CD8-positive, alpha-beta memory T cell (primary cell): ENCODE data around the gene SNX9. TPM values are rescaled to one million over a fixed set of nuclear protein-coding genes. Genes with fewer than 3 reads are reported as not detected.

Source experiments
- CTCF ChIA-PET: fragments of 350-600 bp; sonication (Branson Sonifier 250); formaldehyde crosslinking; loops from one replicate; lab custom pipeline; 2021; ENCODE audit warnings: antibody characterized with exemption; lab: Charles Lee
- POLR2A ChIA-PET: fragments of 350-600 bp; sonication (Branson Sonifier 250); formaldehyde crosslinking; loops from one replicate; lab custom pipeline; 2021; ENCODE audit warnings: antibody characterized with exemption; lab: Charles Lee
- DNase-seq, 5 donors: peaks; one replicate each; pipeline versions ENCODE4 v3.0.0 to v3.0.0-alpha.2; 2020 to 2022; ENCODE audit warnings: mixed read lengths in 1 of 5
- H3K27ac ChIP-seq: one replicate; pipeline ENCODE4 v1.7.0; 2013; ENCODE audit warnings: low read depth, mild to moderate bottlenecking, low read length, moderate library complexity
- H3K27me3 ChIP-seq: 2 replicates; pipeline ENCODE4 v1.7.0; 2013; ENCODE audit warnings: low read length, mild to moderate bottlenecking; ENCODE audit not compliant: insufficient read depth, poor library complexity, severe bottlenecking
- H3K36me3 ChIP-seq: 2 replicates; pipeline ENCODE4 v1.7.0; 2013; ENCODE audit warnings: mild to moderate bottlenecking, low read length, moderate library complexity; ENCODE audit not compliant: insufficient read depth
- H3K4me1 ChIP-seq: 2 replicates; pipeline ENCODE4 v1.7.0; 2013; ENCODE audit warnings: mild to moderate bottlenecking, low read length, moderate library complexity; ENCODE audit not compliant: insufficient read depth
- H3K4me3 ChIP-seq: 2 replicates; pipeline ENCODE4 v1.7.0; 2013; ENCODE audit warnings: mild to moderate bottlenecking, low read length
- H3K9me3 ChIP-seq: 2 replicates; pipeline ENCODE4 v1.7.0; 2013; ENCODE audit warnings: mild to moderate bottlenecking, low read length
- H3K27ac Mint-ChIP-seq, 8 donors: one replicate each; pipeline ENCODE4 v1.8.0; 2020 to 2021; ENCODE audit warnings: mixed read lengths in 8 of 8, mild to moderate bottlenecking in 6 of 8, inconsistent platforms in 3 of 8, moderate library complexity in 3 of 8
- H3K27me3 Mint-ChIP-seq, 2 donors: one replicate each; pipeline ENCODE4 v1.8.0; 2020 to 2021; ENCODE audit warnings: mixed read lengths in 2 of 2, mild to moderate bottlenecking in 1 of 2, moderate library complexity in 1 of 2
- H3K36me3 Mint-ChIP-seq, 3 donors: one replicate each; pipeline ENCODE4 v1.8.0; 2020 to 2021; ENCODE audit warnings: mixed read lengths in 3 of 3, inconsistent platforms in 1 of 3, mild to moderate bottlenecking in 1 of 3
- H3K4me1 Mint-ChIP-seq, 3 donors: one replicate each; pipeline ENCODE4 v1.8.0; 2020 to 2021; ENCODE audit warnings: mixed read lengths in 3 of 3, inconsistent platforms in 1 of 3, mild to moderate bottlenecking in 1 of 3
- H3K4me3 Mint-ChIP-seq, 7 donors: one replicate each; pipeline ENCODE4 v1.8.0; 2020 to 2021; ENCODE audit warnings: mixed read lengths in 7 of 7, mild to moderate bottlenecking in 6 of 7, moderate library complexity in 4 of 7, inconsistent platforms in 2 of 7
- H3K9me3 Mint-ChIP-seq, 5 donors: one replicate each; pipeline ENCODE4 v1.8.0; 2020 to 2022; ENCODE audit warnings: mixed read lengths in 5 of 5, mild to moderate bottlenecking in 3 of 5, moderate library complexity in 2 of 5, inconsistent platforms in 1 of 5
- polyA plus RNA-seq: library from polyadenylated mRNA; unstranded; fragments of 300-500 nt; fragmentation: Illumina TruSeq; gene quantifications from one replicate; pipeline ENCODE4 v1.2.3, GENCODE V29; 2021
- total RNA-seq, 2 experiments: library from RNA; stranded (reverse); gene quantifications; one replicate each; pipeline ENCODE4 v1.2.3, GENCODE V29; 2021

The SNX9 gene
- total and polyA plus RNA-seq, 3 experiments from 2014 or later: 11.9 to 60.5 (median 60.3) TPM

DNA sequence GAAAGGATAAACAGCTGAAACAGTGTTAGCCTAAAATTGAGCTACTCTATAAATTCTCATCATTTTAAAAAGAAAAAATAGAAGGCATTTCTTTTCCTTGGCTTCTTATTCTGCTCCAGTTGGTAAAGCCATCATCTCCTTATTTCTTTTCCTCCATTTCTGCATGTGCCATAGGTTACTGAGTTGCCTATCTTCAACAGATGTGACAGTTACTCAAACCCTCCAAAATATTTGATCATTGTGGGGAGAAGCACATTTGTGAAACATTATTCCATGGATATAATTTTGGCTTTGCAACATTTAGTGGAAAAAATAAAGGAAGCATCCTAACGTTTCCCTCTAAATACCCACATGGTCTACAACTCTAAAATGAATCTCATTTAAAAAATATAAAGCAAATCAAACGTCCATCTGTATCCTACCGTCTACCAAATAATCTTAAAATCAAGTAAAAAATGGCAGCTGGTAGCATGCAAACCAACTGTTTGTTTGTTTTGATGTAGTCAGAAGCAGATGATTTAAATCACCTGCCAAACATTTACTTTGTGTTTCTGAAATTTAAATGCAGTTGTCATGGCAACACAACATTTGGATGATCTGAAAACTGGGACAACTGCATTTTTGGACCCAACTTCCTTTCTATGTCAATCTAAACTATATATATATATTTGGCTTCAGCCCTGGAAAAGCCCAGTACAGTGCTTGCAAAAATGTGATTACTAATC lies 16.8 kb upstream of the SNX9 start:
- ChIA-PET POLR2A (no interaction called here), CTCF (interaction anchor here (1.4 kb wide), 1 partner anchor 9 kb away, joined by 3 read pairs; no protein-coding TSS in a partner anchor)
- H3K27me3 ChIP-seq: no peaks in the 10 kb centered on the region
- no peaks in the 10 kb centered on the region for H3K36me3 ChIP-seq
- H3K9me3 ChIP-seq: peaks cover 6% of the 10 kb centered on the region
- H3K36me3 Mint-ChIP-seq: peaks cover 0 to 4% (median 2%) of the 10 kb centered on the region in 3 donors
- H3K4me1 ChIP-seq: no peaks in the 10 kb centered on the region
- H3K4me3 ChIP-seq: no peak overlapping the region
- peaks cover 2 to 10% (median 8%) of the 10 kb centered on the region in 5 donors for H3K9me3 Mint-ChIP-seq
- H3K4me3 Mint-ChIP-seq: peak overlapping the region in 1 of 7 donors; percentile 49
- no peak for DNase-seq
- peaks cover 3 to 8% of the 10 kb centered on the region in 2 donors for H3K27me3 Mint-ChIP-seq
- H3K27ac ChIP-seq: no peak overlapping the region
- no peak overlapping the region for H3K27ac Mint-ChIP-seq
- no peaks in the 10 kb centered on the region for H3K4me1 Mint-ChIP-seq

DNA sequence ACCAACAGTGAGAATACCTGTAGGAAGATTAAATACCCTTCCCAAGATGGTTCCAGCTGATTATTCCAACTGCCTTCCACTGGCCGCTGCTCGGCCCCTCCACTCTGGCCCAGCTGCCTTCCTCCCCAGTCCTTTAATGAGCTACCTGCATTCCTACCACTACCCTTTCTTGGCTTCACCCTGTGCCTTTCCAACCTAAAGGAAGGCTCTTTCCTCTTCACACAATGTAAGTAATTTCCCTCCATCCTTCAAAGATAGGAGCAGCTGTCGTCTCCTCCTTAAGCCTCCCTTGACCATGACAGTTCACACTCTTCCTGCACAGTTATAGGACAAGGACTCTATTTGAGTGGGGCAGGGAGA lies 16.2 kb upstream of the SNX9 start:
- no peak for DNase-seq
- Histone ChIP-seq H3K27me3 (no peaks in the 10 kb centered on the region), H3K27ac (no peak overlapping the region), H3K4me3 (no peak overlapping the region), H3K9me3 (peaks cover 6% of the 10 kb centered on the region), H3K36me3 (no peaks in the 10 kb centered on the region), H3K4me1 (no peaks in the 10 kb centered on the region)
- H3K27ac Mint-ChIP-seq: peak overlapping the region in 1 of 8 donors; percentile 43
- H3K4me3 Mint-ChIP-seq: peak overlapping the region in 1 of 7 donors; percentile 49
- peaks cover 2 to 10% (median 8%) of the 10 kb centered on the region in 5 donors for H3K9me3 Mint-ChIP-seq
- H3K36me3 Mint-ChIP-seq: peaks cover 0 to 4% (median 0%) of the 10 kb centered on the region in 3 donors
- peaks cover 1 to 8% of the 10 kb centered on the region in 2 donors for H3K27me3 Mint-ChIP-seq
- ChIA-PET CTCF (interaction anchor here (1.4 kb wide), 1 partner anchor 9 kb away, joined by 3 read pairs; no protein-coding TSS in a partner anchor), POLR2A (no interaction called here)
- no peaks in the 10 kb centered on the region for H3K4me1 Mint-ChIP-seq

DNA sequence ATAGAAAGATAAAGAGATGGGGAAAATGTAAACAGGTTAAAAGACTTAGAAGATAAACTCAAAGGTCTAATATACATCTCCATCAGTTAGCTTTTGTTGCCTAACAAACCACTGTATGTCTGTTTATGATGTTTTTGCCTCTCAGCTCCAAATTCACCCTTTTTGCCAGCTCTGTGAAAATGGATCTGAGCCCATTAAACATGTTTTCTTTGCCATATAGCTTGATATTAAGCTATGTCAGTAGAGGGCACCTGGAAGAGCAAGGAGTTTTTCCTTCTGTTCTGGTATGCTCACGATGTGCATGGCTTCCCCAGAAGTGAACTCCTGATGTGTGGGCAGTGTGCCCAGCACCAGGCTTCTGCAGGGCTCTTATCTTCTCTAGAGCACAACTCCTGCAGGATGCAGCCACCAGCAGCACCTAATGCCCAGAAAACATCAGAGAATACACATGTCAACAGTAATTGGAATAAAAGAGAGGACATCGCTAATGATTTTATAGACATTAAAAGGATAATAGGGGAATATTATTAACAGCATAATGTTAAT lies 14.6 kb upstream of the SNX9 start:
- DNase-seq: no peak
- H3K27me3 ChIP-seq: no peaks in the 10 kb centered on the region
- H3K4me1 ChIP-seq: peaks cover 8% of the 10 kb centered on the region
- H3K36me3 ChIP-seq: no peaks in the 10 kb centered on the region
- ChIA-PET CTCF (no interaction called here), POLR2A (no interaction called here)
- Mint-ChIP-seq H3K36me3 (peaks cover 0 to 4% (median 0%) of the 10 kb centered on the region in 3 donors), H3K4me1 (no peaks in the 10 kb centered on the region), H3K9me3 (peaks cover 2 to 10% (median 8%) of the 10 kb centered on the region in 5 donors), H3K4me3 (no peak overlapping the region), H3K27me3 (peaks cover 4 to 8% of the 10 kb centered on the region in 2 donors), H3K27ac (no peak overlapping the region)
- H3K27ac ChIP-seq: no peak overlapping the region
- peaks cover 6% of the 10 kb centered on the region for H3K9me3 ChIP-seq
- no peak overlapping the region for H3K4me3 ChIP-seq

DNA sequence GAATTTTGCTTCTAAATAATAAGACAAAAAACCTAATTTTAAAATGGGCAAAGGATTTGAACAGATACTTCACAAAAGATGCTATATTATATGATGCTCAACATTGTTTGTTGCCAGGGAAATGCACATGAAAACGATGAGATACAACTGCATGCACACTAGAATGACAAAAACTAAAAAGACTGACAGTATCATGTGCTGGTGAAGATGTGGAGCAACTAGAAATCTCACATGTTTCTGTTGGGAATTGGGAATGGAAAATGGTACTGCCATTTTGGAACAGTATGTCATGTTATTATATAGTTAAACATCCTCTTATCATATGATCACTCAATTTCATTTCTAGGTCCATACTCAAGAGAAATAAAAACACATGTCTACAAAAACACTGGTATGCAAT lies 13.4 kb upstream of the SNX9 start:
- Histone ChIP-seq H3K27ac (no peak overlapping the region), H3K4me3 (no peak overlapping the region), H3K4me1 (peaks cover 19% of the 10 kb centered on the region), H3K27me3 (no peaks in the 10 kb centered on the region), H3K36me3 (no peaks in the 10 kb centered on the region), H3K9me3 (peaks cover 6% of the 10 kb centered on the region)
- H3K27ac Mint-ChIP-seq: no peak overlapping the region
- H3K9me3 Mint-ChIP-seq: peaks cover 2 to 10% (median 8%) of the 10 kb centered on the region in 5 donors
- peaks cover 0 to 4% (median 0%) of the 10 kb centered on the region in 3 donors for H3K36me3 Mint-ChIP-seq
- CTCF ChIA-PET: no interaction called here
- H3K4me1 Mint-ChIP-seq: no peaks in the 10 kb centered on the region
- DNase-seq: no peak
- POLR2A ChIA-PET: no interaction called here
- no peak overlapping the region for H3K4me3 Mint-ChIP-seq
- H3K27me3 Mint-ChIP-seq: peaks cover 4 to 8% of the 10 kb centered on the region in 2 donors

DNA sequence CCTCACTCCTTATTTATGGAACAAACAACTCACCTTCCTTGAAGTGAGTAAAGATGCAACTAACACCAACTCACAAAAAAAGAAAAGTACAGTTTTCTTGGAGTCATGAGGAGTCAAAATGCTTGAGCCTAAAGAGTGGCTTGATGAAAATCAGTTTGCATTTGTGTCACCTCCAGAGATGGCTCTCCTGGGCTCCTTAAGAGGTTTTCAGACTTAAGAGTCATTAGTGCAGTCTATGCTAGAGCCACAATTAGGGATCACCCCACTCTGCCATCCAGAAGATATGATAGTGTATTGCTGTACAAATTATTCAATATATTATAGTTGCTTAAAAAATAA lies 11.9 kb upstream of the SNX9 start:
- no peak for DNase-seq
- Mint-ChIP-seq H3K9me3 (peaks cover 2 to 10% (median 8%) of the 10 kb centered on the region in 5 donors), H3K27me3 (peaks cover 8% of the 10 kb centered on the region in 2 donors), H3K4me1 (no peaks in the 10 kb centered on the region), H3K27ac (no peak overlapping the region), H3K4me3 (no peak overlapping the region), H3K36me3 (peaks cover 0 to 4% (median 0%) of the 10 kb centered on the region in 3 donors)
- Histone ChIP-seq H3K9me3 (peaks cover 6% of the 10 kb centered on the region), H3K27ac (no peak overlapping the region), H3K4me1 (peaks cover 29% of the 10 kb centered on the region), H3K27me3 (no peaks in the 10 kb centered on the region), H3K4me3 (no peak overlapping the region), H3K36me3 (no peaks in the 10 kb centered on the region)
- POLR2A ChIA-PET: no interaction called here
- CTCF ChIA-PET: no interaction called here

DNA sequence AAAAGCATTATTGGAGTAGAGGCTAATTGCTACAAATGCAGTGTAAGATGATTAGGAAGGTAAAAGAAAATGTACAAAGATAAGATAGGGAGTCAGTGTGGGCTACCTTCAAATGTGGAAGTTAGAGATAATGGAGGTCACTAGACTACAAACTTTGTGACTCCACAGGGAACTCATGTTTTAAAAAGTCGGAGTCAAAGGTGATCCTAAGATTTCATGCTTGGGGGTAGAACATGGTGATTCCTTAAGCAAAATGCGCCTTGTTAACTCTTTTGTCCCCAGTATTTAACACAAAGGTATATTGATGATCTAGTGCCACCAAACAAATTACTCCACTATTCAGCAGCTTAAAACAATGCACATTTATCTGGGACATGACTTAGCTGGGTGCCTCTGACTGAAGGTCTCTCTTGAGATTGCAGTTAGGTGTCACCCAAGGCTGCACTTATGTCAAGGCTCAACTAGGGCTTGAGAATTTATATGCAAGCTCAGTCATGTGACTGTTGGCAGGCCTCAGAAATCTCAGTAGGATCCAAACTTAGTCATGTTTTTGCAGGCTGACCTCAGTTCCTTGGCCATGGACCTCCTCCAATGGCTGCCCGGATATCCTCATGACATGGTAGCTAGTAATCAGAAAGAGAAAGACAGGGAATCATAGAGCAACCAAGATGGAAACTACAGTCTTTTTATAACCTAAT lies 11.4 kb upstream of the SNX9 start:
- Histone ChIP-seq H3K36me3 (no peaks in the 10 kb centered on the region), H3K9me3 (peaks cover 6% of the 10 kb centered on the region), H3K27ac (no peak overlapping the region), H3K27me3 (no peaks in the 10 kb centered on the region), H3K4me3 (no peak overlapping the region), H3K4me1 (peaks cover 29% of the 10 kb centered on the region)
- no peaks in the 10 kb centered on the region for H3K4me1 Mint-ChIP-seq
- H3K27ac Mint-ChIP-seq: no peak overlapping the region
- H3K27me3 Mint-ChIP-seq: peaks cover 8% of the 10 kb centered on the region in 2 donors
- ChIA-PET CTCF (no interaction called here), POLR2A (no interaction called here)
- H3K4me3 Mint-ChIP-seq: no peak overlapping the region
- DNase-seq: no peak
- peaks cover 2 to 10% (median 8%) of the 10 kb centered on the region in 5 donors for H3K9me3 Mint-ChIP-seq
- peaks cover 0 to 4% (median 0%) of the 10 kb centered on the region in 3 donors for H3K36me3 Mint-ChIP-seq

DNA sequence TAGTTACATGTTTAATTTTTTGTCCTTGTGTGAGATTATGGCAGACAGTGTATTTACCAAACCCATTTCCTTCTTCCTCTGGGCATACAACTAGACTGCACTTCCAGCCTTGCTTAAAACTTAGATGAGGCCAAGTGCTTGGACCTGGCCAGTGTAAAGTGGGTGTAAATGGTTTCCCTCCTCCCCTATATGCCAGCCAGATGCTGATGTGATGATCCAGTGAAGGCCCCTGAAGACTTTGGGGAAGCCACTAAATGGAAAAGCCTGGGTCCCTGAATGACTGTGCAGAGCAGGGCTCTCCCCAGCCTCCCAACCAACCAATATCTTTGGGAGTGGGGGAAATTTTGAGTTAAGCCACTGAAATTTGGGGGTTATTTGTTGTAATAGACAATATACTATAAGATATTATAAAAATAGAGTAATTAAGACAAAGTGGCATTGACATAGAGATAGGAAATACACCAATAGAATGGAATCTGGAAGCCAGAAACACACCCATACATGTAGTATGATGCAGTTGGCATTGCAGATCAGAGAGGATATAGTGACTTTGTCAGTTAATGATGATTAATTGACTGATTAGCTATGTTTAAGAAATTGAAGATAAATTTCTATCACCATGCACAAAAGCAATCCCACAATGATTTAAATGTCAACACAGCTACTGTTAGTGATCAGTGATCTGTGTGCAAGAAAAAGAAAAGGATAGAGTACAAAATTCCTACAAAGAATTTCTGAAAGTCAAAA lies 10.4 kb upstream of the SNX9 start:
- Mint-ChIP-seq H3K27ac (no peak overlapping the region), H3K27me3 (peaks cover 3 to 8% of the 10 kb centered on the region in 2 donors), H3K9me3 (peaks cover 0 to 10% (median 8%) of the 10 kb centered on the region in 5 donors), H3K36me3 (no peaks in the 10 kb centered on the region), H3K4me1 (no peaks in the 10 kb centered on the region), H3K4me3 (no peak overlapping the region)
- Histone ChIP-seq H3K4me1 (peaks cover 29% of the 10 kb centered on the region), H3K27me3 (no peaks in the 10 kb centered on the region), H3K36me3 (no peaks in the 10 kb centered on the region), H3K27ac (no peak overlapping the region), H3K9me3 (peaks cover 6% of the 10 kb centered on the region), H3K4me3 (no peak overlapping the region)
- DNase-seq: no peak
- POLR2A ChIA-PET: no interaction called here
- CTCF ChIA-PET: no interaction called here
